A204.1 (cell line): ENCODE measurements around the gene CYGB.

Experiments used
- FAIRE-seq: peaks from 2 replicates; lab custom pipeline; 2012; peaks lifted over from hg19 to GRCh38; lab: Jason Lieb, UNC

Gene CYGB

DNA sequence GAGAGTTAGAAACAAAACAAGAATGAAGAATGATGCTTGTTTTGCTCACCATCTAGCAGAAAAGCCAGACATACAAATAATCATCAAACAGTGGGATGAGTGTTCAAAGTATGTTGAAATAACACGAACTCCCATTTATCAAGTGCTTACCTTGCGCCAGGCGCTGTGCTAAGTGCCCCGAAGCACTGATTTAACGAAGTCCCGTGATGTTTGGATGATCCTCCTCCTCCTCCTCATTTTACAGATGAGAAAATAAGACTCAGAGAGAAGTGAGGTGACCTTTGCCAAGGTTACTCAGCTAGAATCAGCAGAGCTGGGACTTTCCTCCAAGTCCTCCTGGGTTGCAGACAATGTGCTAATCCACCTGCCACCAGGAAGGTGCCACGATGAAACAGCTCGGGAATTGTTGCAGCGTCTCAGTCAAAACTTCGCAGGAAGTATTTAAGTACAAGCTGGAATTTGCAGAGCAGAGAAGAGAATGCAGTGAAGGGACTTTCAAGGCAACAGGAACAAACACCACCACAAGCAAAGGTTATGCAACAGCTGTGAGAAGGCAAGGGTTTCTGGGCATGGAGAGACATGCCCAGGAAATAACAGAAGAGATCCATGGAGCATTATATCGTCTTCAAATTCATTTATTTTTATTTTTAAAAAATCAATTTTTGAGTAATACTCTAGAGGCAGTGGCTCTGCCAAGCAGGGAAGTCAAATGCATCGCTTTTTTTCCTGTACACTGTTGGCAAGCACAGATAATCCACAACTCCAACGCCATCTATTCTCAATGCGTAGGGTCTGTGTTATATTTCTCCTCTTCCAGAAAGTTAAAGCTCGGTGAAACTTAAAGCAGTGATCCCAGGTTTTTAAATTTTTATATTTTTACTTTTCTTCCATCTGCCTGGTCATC, 13.5 kb upstream of the CYGB start:
- FAIRE-seq = no peak

DNA sequence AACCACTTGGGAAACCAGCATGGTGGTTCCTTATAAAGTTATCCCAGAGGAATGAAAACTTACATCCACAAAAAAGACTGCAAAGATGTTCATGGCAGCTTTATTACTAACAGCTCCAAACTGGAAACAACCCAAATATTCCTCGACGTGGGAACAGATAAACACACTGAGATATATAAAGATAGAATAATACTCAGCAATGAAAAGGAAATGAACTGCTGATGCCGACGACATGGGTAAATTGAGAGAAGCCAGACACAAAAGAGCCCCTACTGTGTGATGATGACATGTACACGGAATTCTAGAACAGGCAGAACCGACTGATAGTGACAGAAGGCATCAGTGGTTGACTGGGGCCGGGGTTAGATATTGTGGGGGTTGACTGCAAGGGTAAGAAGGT, 12.0 kb upstream of the CYGB start:
- no peak for FAIRE-seq

DNA sequence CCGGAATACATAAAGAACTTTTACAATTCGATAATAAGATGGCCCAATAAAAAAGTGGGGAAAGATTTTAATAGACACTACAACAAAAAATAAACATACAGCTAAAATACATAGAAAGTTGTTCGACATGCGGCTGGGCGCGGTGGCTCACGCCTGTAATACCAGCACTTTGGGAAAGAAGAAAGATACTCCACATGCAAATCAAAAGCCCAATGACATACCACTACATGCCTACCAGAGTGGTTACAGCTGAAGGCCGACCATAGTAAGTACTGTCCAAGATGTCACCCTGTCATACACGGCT, 11.7 kb upstream of the CYGB start:
- FAIRE-seq = no peak

GRCh38 chr17:76548378-76549214, 11.1 kb upstream of the CYGB start:
- no peak for FAIRE-seq

DNA sequence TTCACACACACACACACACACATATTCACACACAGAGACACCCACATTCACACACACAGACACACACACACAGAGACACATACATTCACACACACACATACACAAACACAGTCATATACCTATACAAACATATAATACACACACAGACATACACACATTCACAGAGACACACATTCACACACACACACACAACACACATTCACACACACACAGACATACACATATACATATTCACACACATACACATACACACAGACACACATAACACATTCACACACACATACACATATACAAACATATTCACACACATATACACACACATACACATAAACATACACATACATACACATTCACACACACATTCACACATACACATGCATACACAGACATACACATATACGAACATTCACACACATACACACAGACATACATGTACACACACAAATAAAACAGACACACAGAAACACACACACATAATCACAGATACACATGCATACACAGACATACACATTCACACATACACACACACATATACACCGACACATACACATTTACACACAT, 10.2 kb upstream of the CYGB start:
- FAIRE-seq = no peak

DNA sequence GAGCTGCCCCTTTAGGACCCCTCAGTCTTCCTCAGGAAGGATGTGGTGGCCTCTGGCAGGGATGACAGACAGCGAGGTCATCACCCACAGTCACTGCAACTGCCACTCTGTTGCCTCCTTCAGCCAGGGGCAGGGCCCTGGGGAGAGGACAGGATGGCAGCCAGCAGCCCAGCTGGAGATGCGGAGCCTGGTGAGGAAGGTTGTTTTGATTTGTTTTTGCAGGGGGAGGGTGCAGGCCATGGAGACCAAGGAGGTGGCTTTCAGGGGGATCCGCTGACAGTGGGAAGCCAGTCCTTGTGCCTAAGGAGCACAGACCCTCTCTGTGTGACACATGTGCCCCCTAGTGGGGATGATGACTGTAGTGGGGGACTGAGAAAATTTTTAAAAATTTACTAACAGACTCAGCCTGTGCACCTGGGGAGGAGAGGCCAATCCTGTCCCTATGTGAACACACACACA, 9.7 kb upstream of the CYGB start:
- no peak for FAIRE-seq

GRCh38 chr17:76546556-76547182, 9.2 kb upstream of the CYGB start:
- no peak for FAIRE-seq

DNA sequence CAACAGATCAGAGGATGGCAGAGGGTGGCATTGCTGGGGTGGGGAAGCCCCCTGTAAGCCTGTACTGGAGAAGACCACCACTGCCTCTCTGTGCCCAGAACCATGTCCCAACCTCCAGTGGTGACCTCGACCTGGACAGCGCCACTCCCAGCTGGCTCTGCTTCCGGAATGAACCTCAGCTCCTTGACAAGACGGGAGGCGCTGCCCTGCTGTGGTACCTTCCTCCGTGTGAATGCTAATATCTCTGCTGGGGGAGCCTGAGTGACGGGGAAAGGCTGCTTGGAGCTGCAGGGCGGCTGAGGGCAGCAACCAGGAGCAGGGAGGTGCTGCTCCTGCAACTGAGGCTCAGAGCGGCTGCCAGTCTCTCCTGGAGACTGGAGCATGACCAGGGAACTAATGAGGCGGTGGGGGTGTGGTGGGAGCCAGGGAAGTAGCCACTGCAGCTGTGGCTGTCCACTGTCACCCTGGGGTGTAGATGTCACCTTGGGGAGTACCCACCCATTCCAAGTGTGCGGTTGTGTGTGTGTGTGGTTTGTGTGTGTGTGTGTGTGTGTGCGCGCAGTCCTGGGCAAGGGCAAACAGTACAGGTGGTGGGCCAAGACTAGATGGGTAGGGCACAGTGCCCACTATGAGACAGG, 8.5 kb upstream of the CYGB start:
- no peak for FAIRE-seq

- no peak for FAIRE-seq
Observed at GRCh38 chr17:76544546-76545365, 7.2 kb upstream of the CYGB start.

DNA sequence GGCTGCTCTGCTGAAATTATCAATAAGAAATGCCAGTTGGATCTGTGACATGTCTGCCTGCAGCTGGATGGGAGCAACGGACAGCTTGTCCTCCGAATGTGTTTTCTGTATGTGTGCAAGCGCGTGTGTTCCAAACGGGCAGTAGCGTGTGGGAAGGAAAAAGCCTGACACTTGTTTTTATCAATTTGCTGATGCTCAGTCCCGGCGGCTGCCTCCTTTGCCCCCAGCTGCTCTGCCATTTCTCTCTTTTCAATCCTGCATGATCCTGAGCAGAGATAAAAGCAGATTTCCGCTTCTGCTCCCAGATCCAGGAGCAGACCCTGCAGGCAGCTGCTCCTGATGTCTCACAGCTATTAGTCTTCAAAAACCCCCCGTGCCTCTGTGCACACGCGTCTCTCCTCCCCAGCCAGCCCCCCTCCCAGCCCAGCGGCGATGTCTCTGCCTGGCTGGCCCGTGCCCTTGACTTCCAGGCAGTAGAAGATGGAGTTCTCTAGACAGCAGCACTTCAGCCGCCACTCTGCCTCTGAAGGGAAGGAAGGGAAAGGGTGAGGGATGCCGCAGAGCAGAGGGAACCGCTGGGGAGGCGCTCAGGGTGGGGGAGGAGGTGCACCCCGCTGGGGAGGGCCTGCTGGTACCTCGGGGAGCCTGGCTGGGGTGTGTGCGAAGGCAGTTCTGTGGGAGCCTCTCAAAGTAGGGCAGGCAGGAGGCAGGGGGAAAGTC, 6.5 kb upstream of the CYGB start:
- FAIRE-seq = no peak

DNA sequence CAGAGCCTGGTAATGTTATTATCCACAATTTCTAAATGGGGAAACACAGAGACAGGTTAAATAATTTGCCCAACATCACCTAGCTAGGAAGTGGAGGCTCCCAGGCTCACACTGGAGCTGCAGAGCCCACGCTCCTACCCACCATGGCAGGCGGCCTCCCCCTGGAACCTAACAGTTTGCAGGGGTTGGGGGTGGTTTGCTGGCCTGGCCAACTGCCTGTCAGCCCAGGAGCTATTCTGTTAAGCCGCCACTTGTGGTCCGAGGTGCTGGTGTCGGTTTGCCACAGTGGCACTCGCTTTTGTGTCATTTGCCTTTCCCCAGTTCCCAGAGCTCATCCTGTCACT, 5.9 kb upstream of the CYGB start:
- no peak for FAIRE-seq

- no peak for FAIRE-seq
Observed at GRCh38 chr17:76542984-76543383, 5.5 kb upstream of the CYGB start.

DNA sequence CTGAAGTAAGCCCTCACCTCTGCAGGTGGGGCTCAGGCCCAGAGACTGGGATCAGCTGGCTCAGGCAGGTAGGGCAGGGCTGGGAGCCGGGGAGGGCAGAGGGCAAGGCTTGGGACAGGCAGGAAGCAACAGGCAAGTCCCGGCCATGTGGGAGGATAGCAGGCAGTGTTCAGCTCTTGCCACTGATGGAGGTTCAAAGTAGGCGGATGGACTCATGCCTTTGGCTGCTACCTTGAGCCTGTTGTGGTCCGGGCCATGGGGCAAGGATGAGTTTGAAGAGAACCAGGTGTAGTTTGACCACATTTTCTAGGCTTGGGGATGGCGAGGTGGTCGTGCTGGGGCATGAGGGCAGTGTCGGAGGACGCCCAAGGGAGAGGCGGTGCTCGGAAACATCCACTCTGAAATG, 5.1 kb upstream of the CYGB start:
- no peak for FAIRE-seq

- no peak for FAIRE-seq
Observed at GRCh38 chr17:76541739-76542454, 4.4 kb upstream of the CYGB start.

GRCh38 chr17:76540381-76541300, 3.1 kb upstream of the CYGB start:
- FAIRE-seq = peak; percentile 95

- FAIRE-seq = no peak
Observed at GRCh38 chr17:76539631-76540271, 2.2 kb upstream of the CYGB start, which contains the start of gene PRCD. Gene PRCD, plus strand, starts transcription at chr17:76540044. Its CDS starts 98 bp downstream, at chr17:76540142.

DNA sequence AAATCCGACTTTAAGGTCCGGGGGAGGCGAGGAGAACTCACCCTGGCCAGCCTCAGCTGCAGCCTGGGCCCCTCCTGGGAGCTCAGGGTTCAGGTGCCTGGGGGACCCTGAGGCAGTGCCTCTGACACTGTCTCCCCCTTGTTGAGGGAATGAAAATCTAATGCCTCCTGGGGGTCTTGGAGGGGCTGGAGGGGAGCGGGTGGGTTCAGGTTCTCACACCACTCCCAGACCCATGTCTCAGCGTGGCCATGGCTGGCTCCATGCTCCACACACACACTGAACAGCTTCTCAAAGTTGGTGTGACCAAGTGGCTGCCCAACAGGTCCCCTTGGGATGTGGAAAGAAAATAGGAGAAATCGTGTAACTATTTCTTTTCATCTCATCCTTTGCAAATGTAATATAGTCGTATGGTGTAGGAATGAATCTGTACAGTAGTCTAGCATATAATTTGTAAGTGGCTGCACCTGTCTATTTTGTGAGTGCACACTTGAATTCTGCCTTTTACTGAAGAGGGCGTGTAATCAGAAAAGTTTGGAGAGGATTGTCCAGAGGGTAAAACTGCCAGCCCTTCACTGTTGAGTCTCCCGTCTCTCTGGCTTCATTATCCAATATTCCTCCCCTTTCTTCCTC, 1.5 kb upstream of the CYGB start:
- FAIRE-seq = no peak
